Trophoblast cell (in vitro differentiated cells and primary cell): ENCODE data around the gene ZPR1.

Source experiments
- DNase-seq, 2 donors: peaks; one replicate each; pipeline ENCODE4 v3.0.0-alpha.2; 2016
- H2AFZ ChIP-seq: 2 replicates; pipeline ENCODE4 v1.6.1; 2013; ENCODE audit warnings: low read length, moderate library complexity, mild to moderate bottlenecking; ENCODE audit not compliant: insufficient read depth, poor library complexity
- H2AK5ac ChIP-seq: 2 replicates; pipeline ENCODE4 v1.6.1; 2013; ENCODE audit warnings: mild to moderate bottlenecking, low read length
- H2BK120ac ChIP-seq: 2 replicates; pipeline ENCODE4 v1.6.1; 2013; ENCODE audit warnings: low read length, mild to moderate bottlenecking, moderate library complexity; ENCODE audit not compliant: insufficient read depth, poor library complexity
- H2BK12ac ChIP-seq: 2 replicates; pipeline ENCODE4 v1.6.1; 2013; ENCODE audit warnings: mild to moderate bottlenecking, low read length, moderate library complexity
- H2BK5ac ChIP-seq: 2 replicates; pipeline ENCODE4 v1.6.1; 2013; ENCODE audit warnings: low read length, low read depth, moderate library complexity, mild to moderate bottlenecking; ENCODE audit not compliant: poor library complexity
- H3K14ac ChIP-seq: 2 replicates; pipeline ENCODE4 v1.6.1; 2013; ENCODE audit warnings: mild to moderate bottlenecking, low read length
- H3K18ac ChIP-seq: 2 replicates; pipeline ENCODE4 v1.6.1; 2013; ENCODE audit warnings: mild to moderate bottlenecking, low read length
- H3K23ac ChIP-seq: 2 replicates; pipeline ENCODE4 v1.6.1; 2013; ENCODE audit warnings: low read length
- H3K27ac ChIP-seq: 2 replicates; pipeline ENCODE4 v1.5.1; 2013; ENCODE audit warnings: low read depth, mild to moderate bottlenecking, inconsistent platforms, low read length, moderate library complexity
- H3K27me3 ChIP-seq: 2 replicates; pipeline ENCODE4 v1.6.1; 2013; ENCODE audit warnings: inconsistent platforms, mild to moderate bottlenecking, low read length, moderate library complexity; ENCODE audit not compliant: insufficient read depth
- H3K36me3 ChIP-seq, 2 experiments: 1 replicate in 1 of 2; 2 replicates in 1 of 2; pipeline ENCODE4 v1.6.1; 2013; ENCODE audit warnings: low read length in 2 of 2, mild to moderate bottlenecking in 2 of 2, moderate library complexity in 1 of 2; ENCODE audit not compliant: insufficient read depth in 2 of 2, control insufficient read depth in 1 of 2
- H3K4ac ChIP-seq: 2 replicates; pipeline ENCODE4 v1.6.1; 2013; ENCODE audit warnings: low read depth, mild to moderate bottlenecking, low read length, moderate library complexity
- H3K4me1 ChIP-seq, 2 experiments: 1 replicate in 1 of 2; 2 replicates in 1 of 2; pipeline ENCODE4 v1.6.1; 2013; ENCODE audit warnings: low read length in 2 of 2, mild to moderate bottlenecking in 2 of 2, moderate library complexity in 1 of 2; ENCODE audit not compliant: insufficient read depth in 2 of 2, control insufficient read depth in 1 of 2
- H3K4me2 ChIP-seq: 2 replicates; pipeline ENCODE4 v1.6.1; 2013; ENCODE audit warnings: inconsistent platforms, mild to moderate bottlenecking, low read length, moderate library complexity
- H3K4me3 ChIP-seq: 2 replicates; pipeline ENCODE4 v1.5.1; 2013; ENCODE audit warnings: mild to moderate bottlenecking, low read depth, low read length, inconsistent platforms
- H3K79me1 ChIP-seq: one replicate; pipeline ENCODE4 v1.6.1; 2013; ENCODE audit warnings: low read length
- H3K79me2 ChIP-seq: 2 replicates; pipeline ENCODE4 v1.6.1; 2013; ENCODE audit warnings: low read length, mild to moderate bottlenecking; ENCODE audit not compliant: control insufficient read depth, insufficient read depth, poor library complexity
- H3K9ac ChIP-seq: 2 replicates; pipeline ENCODE4 v1.6.1; 2013; ENCODE audit warnings: mild to moderate bottlenecking, low read length
- H3K9me3 ChIP-seq: 2 replicates; pipeline ENCODE4 v1.6.1; 2013; ENCODE audit warnings: low read depth, mild to moderate bottlenecking, control low read depth, inconsistent platforms, low read length; ENCODE audit not compliant: insufficient read depth
- H4K12ac ChIP-seq: 2 replicates; pipeline ENCODE4 v1.6.1; 2013; ENCODE audit warnings: low read depth, mild to moderate bottlenecking, low read length, moderate library complexity
- H4K8ac ChIP-seq: 2 replicates; pipeline ENCODE4 v1.6.1; 2013; ENCODE audit warnings: low read depth, mild to moderate bottlenecking, low read length, moderate library complexity
- H4K91ac ChIP-seq: one replicate; pipeline ENCODE4 v1.6.1; 2013; ENCODE audit warnings: low read depth, mild to moderate bottlenecking, low read length, moderate library complexity
- WGBS: extraction: QIAGEN DNeasy Blood & Tissue Kit; methylation state at CpG from one replicate; pipeline ENCODE4 v1.1.7; 2013; ENCODE audit warnings: missing lambda C conversion rate; ENCODE audit not compliant: insufficient read length, insufficient coverage; ENCODE audit errors: extremely low coverage; 5-methylcytosine and 5-hydroxymethylcytosine counted together

The ZPR1 gene

DNA sequence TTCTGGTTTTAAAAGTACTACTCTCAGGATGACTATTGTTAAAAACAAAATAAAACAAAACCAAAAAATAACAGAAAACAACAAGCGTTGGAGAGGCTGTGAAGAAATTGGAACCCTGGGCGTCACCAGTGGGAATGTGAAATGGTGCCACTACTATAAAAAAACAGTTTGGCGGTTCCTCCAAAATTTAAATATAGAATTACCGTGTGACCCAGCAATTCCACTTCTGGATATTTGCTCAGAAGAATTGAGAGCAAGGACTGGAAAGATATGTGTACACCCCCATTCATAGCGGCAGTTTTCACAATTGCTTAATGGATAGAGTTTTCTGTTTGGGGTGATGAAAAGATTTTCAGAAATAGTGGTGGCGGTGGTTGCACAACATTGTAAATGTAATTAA is 26.7 kb upstream of the ZPR1 start:
- no peak overlapping the region for H3K4me2 ChIP-seq

DNA sequence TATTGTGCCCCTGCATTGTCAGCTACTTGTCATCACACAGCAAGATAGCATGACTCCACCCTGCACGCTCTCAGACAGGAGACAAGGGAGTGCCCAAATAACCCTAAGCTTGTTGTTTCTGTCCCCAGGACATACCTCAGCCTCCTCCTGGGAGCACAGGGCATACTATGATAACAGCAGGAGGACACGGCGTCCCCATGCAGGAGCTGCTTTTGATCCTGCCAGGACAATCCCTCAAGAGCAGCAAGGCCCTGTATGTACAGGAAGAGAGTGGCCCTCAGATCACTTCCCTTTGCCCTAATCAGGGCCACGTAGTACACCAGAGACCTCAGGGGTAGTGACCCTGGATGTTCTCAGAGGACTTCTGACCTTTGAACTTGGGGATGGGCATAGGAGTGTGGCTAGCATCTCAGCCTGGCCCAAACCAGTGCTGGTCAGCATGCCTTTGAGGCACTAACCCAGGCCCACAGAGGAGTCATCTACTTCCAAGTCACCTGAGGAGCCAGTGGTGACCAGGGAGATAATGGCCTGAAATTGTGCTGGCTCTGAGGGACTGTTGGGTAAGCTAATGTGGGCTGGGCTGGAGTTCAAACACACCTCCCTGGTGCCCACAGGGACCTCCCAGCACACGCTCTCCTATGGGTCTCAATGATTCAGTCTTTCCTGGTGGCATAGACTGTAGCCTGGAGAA is 26.1 kb upstream of the ZPR1 start:
- H3K27me3 ChIP-seq: no peaks in the 10 kb centered on the region
- no peak overlapping the region for H3K9ac ChIP-seq
- H3K18ac ChIP-seq: no peak overlapping the region
- no peak overlapping the region for H3K14ac ChIP-seq
- H4K12ac ChIP-seq: no peak overlapping the region
- H2BK12ac ChIP-seq: no peak overlapping the region
- WGBS: no CpG with 5 or more reads among the region's 5 CpGs
- no peak overlapping the region for H2AFZ ChIP-seq
- no peak overlapping the region for H3K4ac ChIP-seq
- H3K23ac ChIP-seq: no peak overlapping the region
- H3K4me3 ChIP-seq: no peak overlapping the region
- no peaks in the 10 kb centered on the region for H3K79me2 ChIP-seq
- peaks cover under 1% of the 10 kb centered on the region for H3K9me3 ChIP-seq
- no peaks in the 10 kb centered on the region for H3K4me1 ChIP-seq
- H4K8ac ChIP-seq: no peak overlapping the region
- H4K91ac ChIP-seq: no peak overlapping the region
- no peak overlapping the region for H2AK5ac ChIP-seq
- no peaks in the 10 kb centered on the region for H3K79me1 ChIP-seq
- H3K27ac ChIP-seq: no peak overlapping the region
- peak; percentile 23 to 65 for DNase-seq
- no peak overlapping the region for H3K4me2 ChIP-seq
- no peaks in the 10 kb centered on the region for H3K36me3 ChIP-seq
- H2BK5ac ChIP-seq: no peak overlapping the region
- H2BK120ac ChIP-seq: no peak overlapping the region

More for the DNA sequence above, 26.7 kb upstream of the ZPR1 start:
- Histone ChIP-seq H2BK12ac (no peak overlapping the region), H3K27me3 (no peaks in the 10 kb centered on the region), H3K79me1 (no peaks in the 10 kb centered on the region), H3K79me2 (no peaks in the 10 kb centered on the region), H2BK5ac (no peak overlapping the region), H4K12ac (no peak overlapping the region), H4K91ac (no peak overlapping the region), H3K4ac (no peak overlapping the region), H3K23ac (no peak overlapping the region), H2AK5ac (no peak overlapping the region), H2AFZ (no peak overlapping the region), H3K14ac (no peak overlapping the region), H3K4me3 (no peak overlapping the region), H3K27ac (no peak overlapping the region), H2BK120ac (no peak overlapping the region), H3K4me1 (no peaks in the 10 kb centered on the region), H3K9ac (no peak overlapping the region), H3K9me3 (peaks cover under 1% of the 10 kb centered on the region), H3K36me3 (no peaks in the 10 kb centered on the region), H3K18ac (no peak overlapping the region), H4K8ac (no peak overlapping the region)
- DNase-seq: no peak
- no CpG with 5 or more reads among the region's 6 CpGs for WGBS

DNA sequence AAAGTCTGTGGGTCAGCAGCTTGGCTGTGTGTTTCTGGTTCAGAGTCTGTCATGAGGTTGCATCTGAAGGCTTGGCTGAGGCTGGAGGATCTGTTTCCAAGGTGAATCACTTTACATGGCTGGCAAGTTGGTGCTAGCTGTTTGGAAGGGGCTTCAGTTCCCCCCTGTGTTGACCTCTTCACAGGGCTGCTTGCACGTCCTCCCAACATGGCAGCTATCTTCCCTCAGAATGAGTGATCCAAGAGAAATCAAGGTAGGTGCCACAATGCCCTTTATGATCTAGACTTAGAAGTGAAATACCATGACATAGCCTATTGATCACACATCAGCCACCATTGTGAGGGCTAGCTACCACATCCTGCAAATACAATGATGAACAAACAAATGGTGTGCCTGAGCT is 25.3 kb upstream of the ZPR1 start:
- WGBS: no CpG with 5 or more reads among the region's 1 CpG
- no peak overlapping the region for H3K4me3 ChIP-seq

DNA sequence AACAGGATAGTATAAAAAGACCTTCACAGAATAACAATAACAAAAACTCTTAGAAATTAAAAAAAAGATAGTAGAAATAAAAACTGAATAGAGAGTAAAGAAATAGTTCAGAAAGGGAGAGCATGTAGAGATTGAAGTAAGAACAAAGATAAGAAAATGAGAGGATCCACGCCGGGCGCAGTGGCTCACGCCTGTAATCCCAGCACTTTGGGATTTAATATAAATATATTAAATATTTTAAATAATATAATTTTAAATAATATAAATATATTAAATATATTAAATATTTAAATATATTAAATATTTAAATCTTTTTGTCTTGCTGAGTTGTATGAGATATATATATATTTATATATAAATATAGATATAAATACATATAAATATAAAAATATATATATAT is 24.3 kb upstream of the ZPR1 start:
- Histone ChIP-seq H3K14ac (no peak overlapping the region), H3K36me3 (no peaks in the 10 kb centered on the region), H3K4me1 (no peaks in the 10 kb centered on the region)

More for the DNA sequence above, 25.3 kb upstream of the ZPR1 start:
- Histone ChIP-seq H2AFZ (no peak overlapping the region), H3K14ac (no peak overlapping the region), H3K79me2 (no peaks in the 10 kb centered on the region), H4K91ac (no peak overlapping the region), H2BK12ac (no peak overlapping the region), H4K8ac (no peak overlapping the region), H3K27ac (no peak overlapping the region), H3K79me1 (no peaks in the 10 kb centered on the region), H3K23ac (no peak overlapping the region), H3K4me1 (no peaks in the 10 kb centered on the region), H3K18ac (no peak overlapping the region), H3K36me3 (no peaks in the 10 kb centered on the region), H3K4me2 (no peak overlapping the region), H4K12ac (no peak overlapping the region), H2BK5ac (no peak overlapping the region), H2AK5ac (no peak overlapping the region), H3K9me3 (peaks cover 2% of the 10 kb centered on the region), H3K27me3 (no peaks in the 10 kb centered on the region), H3K4ac (no peak overlapping the region), H2BK120ac (no peak overlapping the region), H3K9ac (no peak overlapping the region)
- no peak for DNase-seq

More for the DNA sequence above, 24.3 kb upstream of the ZPR1 start:
- Histone ChIP-seq H3K23ac (no peak overlapping the region), H3K4me2 (no peak overlapping the region), H4K91ac (no peak overlapping the region), H3K4me3 (no peak overlapping the region), H3K9me3 (peaks cover 2% of the 10 kb centered on the region), H2AK5ac (no peak overlapping the region), H3K9ac (no peak overlapping the region), H2BK12ac (no peak overlapping the region), H4K8ac (no peak overlapping the region), H3K18ac (no peak overlapping the region), H2BK120ac (no peak overlapping the region), H2AFZ (no peak overlapping the region), H3K4ac (no peak overlapping the region), H3K27ac (no peak overlapping the region), H3K79me2 (no peaks in the 10 kb centered on the region), H4K12ac (no peak overlapping the region), H2BK5ac (no peak overlapping the region), H3K79me1 (no peaks in the 10 kb centered on the region), H3K27me3 (no peaks in the 10 kb centered on the region)
- DNase-seq: no peak
- no CpG with 5 or more reads among the region's 4 CpGs for WGBS
